Liver (tissue), 9 donors: Measurements from ENCODE around the gene IFNG-AS1. TPM values are rescaled to one million over a fixed set of nuclear protein-coding genes. Genes with fewer than 3 reads are reported as not detected.

Experiments
- DNase-seq: peaks from one replicate; pipeline ENCODE4 v3.0.0-alpha.2; 2017; ENCODE audit warnings: low spot score
- H3K27ac ChIP-seq, 2 donors: one replicate each; pipeline ENCODE4 v1.7.0; 2013; ENCODE audit warnings: inconsistent platforms in 2 of 2, low read length in 2 of 2, control low read depth in 1 of 2, low read depth in 1 of 2, mild to moderate bottlenecking in 1 of 2
- H3K27me3 ChIP-seq, 4 donors: one replicate each; pipeline versions ENCODE4 v1.6.1 to v1.7.0; 2013; ENCODE audit warnings: low read length in 3 of 4, inconsistent platforms in 1 of 4, mild to moderate bottlenecking in 1 of 4, moderate library complexity in 1 of 4; ENCODE audit not compliant: control insufficient read depth in 4 of 4, insufficient read depth in 4 of 4
- H3K36me3 ChIP-seq, 4 donors: one replicate each; pipeline versions ENCODE4 v1.6.1 to v1.7.0; 2013; ENCODE audit warnings: low read length in 3 of 4, mild to moderate bottlenecking in 3 of 4, low read depth in 1 of 4, moderate library complexity in 1 of 4; ENCODE audit not compliant: control insufficient read depth in 4 of 4, insufficient read depth in 3 of 4
- H3K4me1 ChIP-seq, 4 donors: one replicate each; pipeline versions ENCODE4 v1.6.1 to v1.7.0; 2013; ENCODE audit warnings: low read length in 3 of 4, mild to moderate bottlenecking in 3 of 4, moderate library complexity in 1 of 4; ENCODE audit not compliant: control insufficient read depth in 4 of 4, insufficient read depth in 4 of 4
- H3K4me3 ChIP-seq, 3 donors: one replicate each; pipeline versions ENCODE4 v1.6.1 to v1.7.0; 2013; ENCODE audit warnings: low read length in 3 of 3, control low read depth in 1 of 3, low read depth in 1 of 3, mild to moderate bottlenecking in 1 of 3
- H3K9ac ChIP-seq, 2 donors: one replicate each; pipeline ENCODE4 v1.7.0; 2013; ENCODE audit warnings: low read length in 2 of 2, mild to moderate bottlenecking in 2 of 2, moderate library complexity in 2 of 2, control low read depth in 1 of 2, low read depth in 1 of 2
- H3K9me3 ChIP-seq, 4 donors: one replicate each; pipeline versions ENCODE4 v1.6.1 to v1.7.0; 2013; ENCODE audit warnings: low read length in 3 of 4; ENCODE audit not compliant: control insufficient read depth in 4 of 4
- ATF3 ChIP-seq: IDR thresholded peaks from 2 replicates; pipeline ENCODE4 v1.6.1; 2016; ENCODE audit warnings: antibody characterized with exemption
- CTCF ChIP-seq: fragments of 150-350 bp; IDR thresholded peaks from 2 replicates; pipeline ENCODE4 v1.5.1; 2017; ENCODE audit warnings: improper control_type of control experiment, low read depth, low read length; ENCODE audit not compliant: missing input control
- EGR1 ChIP-seq, 2 donors: IDR thresholded peaks; 2 replicates each; pipeline ENCODE4 v1.6.1; 2016 to 2018; ENCODE audit warnings: antibody characterized with exemption in 2 of 2, low read depth in 2 of 2
- FOXA1 ChIP-seq: IDR thresholded peaks from 2 replicates; pipeline ENCODE4 v1.6.1; 2016; ENCODE audit warnings: antibody characterized with exemption
- FOXA2 ChIP-seq: IDR thresholded peaks from 2 replicates; pipeline ENCODE4 v1.6.1; 2016; ENCODE audit warnings: antibody characterized with exemption
- GABPA ChIP-seq, 2 donors: IDR thresholded peaks in 1 of 2; conservative IDR thresholded peaks in 1 of 2; 2 replicates each; pipeline ENCODE4 v1.6.1; 2016; ENCODE audit warnings: antibody characterized with exemption in 2 of 2, mild to moderate bottlenecking in 1 of 2, moderate library complexity in 1 of 2
- HNF4A ChIP-seq, 2 donors: conservative IDR thresholded peaks; 2 replicates each; pipeline ENCODE4 v1.6.1; 2016; ENCODE audit warnings: antibody characterized with exemption in 2 of 2, mild to moderate bottlenecking in 2 of 2
- HNF4G ChIP-seq: IDR thresholded peaks from 2 replicates; pipeline ENCODE4 v1.6.1; 2016; ENCODE audit warnings: antibody characterized with exemption
- JUND ChIP-seq, 2 donors: IDR thresholded peaks; 2 replicates each; pipeline ENCODE4 v1.6.1; 2016; ENCODE audit warnings: antibody characterized with exemption in 2 of 2
- MAX ChIP-seq: IDR thresholded peaks from 2 replicates; pipeline ENCODE4 v1.6.1; 2016; ENCODE audit warnings: antibody characterized with exemption
- NR2F2 ChIP-seq: IDR thresholded peaks from 2 replicates; pipeline ENCODE4 v1.6.1; 2016; ENCODE audit warnings: antibody characterized with exemption
- RAD21 ChIP-seq, 2 donors: IDR thresholded peaks; 2 replicates each; pipeline ENCODE4 v1.6.1; 2016; ENCODE audit warnings: antibody characterized with exemption in 2 of 2, mild to moderate bottlenecking in 2 of 2
- REST ChIP-seq: IDR thresholded peaks from 2 replicates; pipeline ENCODE4 v1.6.1; 2016; ENCODE audit warnings: antibody characterized with exemption, mild to moderate bottlenecking
- RXRA ChIP-seq, 2 donors: IDR thresholded peaks; 2 replicates each; pipeline ENCODE4 v1.6.1; 2017 to 2018; ENCODE audit warnings: antibody characterized with exemption in 2 of 2, mild to moderate bottlenecking in 1 of 2
- SP1 ChIP-seq: IDR thresholded peaks from 2 replicates; pipeline ENCODE4 v1.6.1; 2018; ENCODE audit warnings: antibody characterized with exemption, mild to moderate bottlenecking
- TAF1 ChIP-seq: conservative IDR thresholded peaks from 2 replicates; pipeline ENCODE4 v1.6.1; 2016; ENCODE audit warnings: antibody characterized with exemption, mild to moderate bottlenecking
- YY1 ChIP-seq: IDR thresholded peaks from 2 replicates; pipeline ENCODE4 v1.6.1; 2016; ENCODE audit warnings: antibody characterized with exemption, mild to moderate bottlenecking
- ZBTB33 ChIP-seq: IDR thresholded peaks from 2 replicates; pipeline ENCODE4 v1.6.1; 2016; ENCODE audit warnings: antibody characterized with exemption
- WGBS: extraction: QIAGEN DNeasy Blood & Tissue Kit; methylation state at CpG from one replicate; pipeline ENCODE4 v1.1.7; 2013; 5-methylcytosine and 5-hydroxymethylcytosine counted together
- polyA plus RNA-seq, 2 donors: library from polyadenylated mRNA; stranded (reverse) in 1 of 2; unstranded in 1 of 2; fragments of 200-250 nt in 1 of 2; fragments of >200 nt in 1 of 2; fragmentation: Nextera tagmentation in 1 of 2; extraction: Ambion mirVana in 1 of 2; gene quantifications; one replicate each; pipeline versions ENCODE4 v1.2.1 to v1.2.3, GENCODE V29; 2013 to 2015
- total RNA-seq, 2 donors: library from RNA; depleted of rRNA; stranded (reverse); fragments of >200 nt; gene quantifications; one replicate each; pipeline ENCODE4 v1.2.3, GENCODE V29; 2014
- donor health status: healthy.
- donor health status: healthy.
- donor health status: healthy.
- donor health status: healthy.
- donor health status: healthy.

Gene IFNG-AS1
- total and polyA plus RNA-seq, 4 donors: 0.24 to 1.0 TPM; not detected in 2

GRCh38 chr12:68067762-68068376 is 78.6 kb downstream of the IFNG-AS1 start:
- no peaks in the 10 kb centered on the region for H3K36me3 ChIP-seq
- H3K27me3 ChIP-seq: peaks cover 0 to 3% (median 0%) of the 10 kb centered on the region in 4 donors
- H3K9ac ChIP-seq: no peak overlapping the region
- H3K4me3 ChIP-seq: no peak overlapping the region
- 75% methylated on average over 6 of the region's 6 CpGs for WGBS
- DNase-seq: no peak
- peaks cover 0 to 27% (median 3%) of the 10 kb centered on the region in 4 donors for H3K9me3 ChIP-seq
- no peak overlapping the region for H3K27ac ChIP-seq
- H3K4me1 ChIP-seq: no peaks in the 10 kb centered on the region
- no peak for TF ChIP-seq TAF1
- no peak for TF ChIP-seq FOXA2
- TF ChIP-seq RXRA (IDR thresholded peaks at IDR 0.05): no peak
- no peak for TF ChIP-seq HNF4G
- no peak for TF ChIP-seq CTCF
- no peak for TF ChIP-seq JUND (IDR thresholded peaks at IDR 0.05)
- no peak for TF ChIP-seq NR2F2
- TF ChIP-seq HNF4A (conservative IDR thresholded peaks at IDR 0.05): no peak
- no peak for TF ChIP-seq ATF3
- TF ChIP-seq RAD21 (IDR thresholded peaks at IDR 0.05): no peak
- no peak for TF ChIP-seq YY1
- TF ChIP-seq ZBTB33: no peak
- no peak for TF ChIP-seq MAX
- no peak for TF ChIP-seq FOXA1
- TF ChIP-seq REST: no peak
- TF ChIP-seq EGR1 (IDR thresholded peaks at IDR 0.05; ENCODE audit: low read depth in 2 of 2): no peak
- no peak for TF ChIP-seq GABPA (IDR thresholded peaks at IDR 0.05 in 1 of 2, conservative IDR thresholded peaks at IDR 0.05 in 1 of 2)
- TF ChIP-seq SP1: no peak
